ENCODE results near the gene RPS27A. TPM values are rescaled to one million over a fixed set of nuclear protein-coding genes. Genes with fewer than 3 reads are reported as not detected.
"Not testable (repeated sequence)": the region's sequence is repeated elsewhere in the genome, so short reads cannot be mapped to it uniquely, and the experiment has no call there.

Gene RPS27A
- total RNA-seq, 1 experiment from 2014 or later, result 1,343 TPM

DNA sequence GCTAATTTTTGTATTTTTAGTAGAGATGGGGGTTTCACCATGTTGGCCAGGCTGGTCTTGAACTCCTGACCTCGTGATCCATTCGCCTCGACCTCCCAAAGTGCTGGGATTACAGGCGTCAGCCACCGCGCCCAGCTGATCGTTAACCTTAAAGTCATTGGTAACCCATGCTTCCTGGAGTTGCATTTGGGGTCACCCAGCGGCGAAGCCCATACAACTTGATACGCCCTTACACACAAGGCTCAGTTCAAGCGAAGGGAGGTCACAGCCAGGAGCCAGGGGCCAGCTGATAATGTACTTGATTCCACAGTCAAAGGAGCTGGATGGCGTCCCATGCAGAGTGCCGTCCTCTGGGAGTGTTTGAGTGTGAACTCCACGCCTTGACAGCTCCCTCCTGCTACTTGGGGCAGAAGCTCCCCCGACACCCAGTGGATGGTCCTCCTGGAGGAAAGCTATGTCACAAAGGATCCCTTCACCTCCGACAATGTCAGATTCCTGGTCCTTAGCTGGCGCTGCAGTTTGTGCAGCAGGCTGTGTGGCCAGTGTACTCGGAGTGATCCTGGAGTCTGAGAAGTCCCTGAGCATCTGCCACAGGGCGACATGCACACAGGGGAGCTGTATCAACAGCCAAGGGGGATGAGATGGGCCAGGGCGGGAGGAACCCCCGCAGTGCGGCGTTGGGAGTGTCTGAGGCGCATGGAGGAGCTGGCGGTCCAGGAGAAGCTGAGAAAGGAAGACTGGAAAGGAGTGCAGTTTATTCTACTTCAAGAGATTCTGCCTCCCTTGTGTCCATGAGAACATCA lies 8.3 kb upstream of the RPS27A start:
- Mint-ChIP-seq H3K9me3 (ENCODE audit: unreplicated experiment) (no peaks in the 10 kb centered on the region), H3K4me1 (ENCODE audit: insufficient read depth, unreplicated experiment) (peaks cover 16% of the 10 kb centered on the region), H3K27me3 (ENCODE audit: insufficient read depth, unreplicated experiment) (no peaks in the 10 kb centered on the region), H3K4me3 (ENCODE audit: unreplicated experiment) (no peak overlapping the region), H3K36me3 (ENCODE audit: insufficient read depth, unreplicated experiment) (peaks cover 31% of the 10 kb centered on the region), H3K27ac (ENCODE audit: low read depth, unreplicated experiment) (no peak overlapping the region)
- TF ChIP-seq, protein P1, sequence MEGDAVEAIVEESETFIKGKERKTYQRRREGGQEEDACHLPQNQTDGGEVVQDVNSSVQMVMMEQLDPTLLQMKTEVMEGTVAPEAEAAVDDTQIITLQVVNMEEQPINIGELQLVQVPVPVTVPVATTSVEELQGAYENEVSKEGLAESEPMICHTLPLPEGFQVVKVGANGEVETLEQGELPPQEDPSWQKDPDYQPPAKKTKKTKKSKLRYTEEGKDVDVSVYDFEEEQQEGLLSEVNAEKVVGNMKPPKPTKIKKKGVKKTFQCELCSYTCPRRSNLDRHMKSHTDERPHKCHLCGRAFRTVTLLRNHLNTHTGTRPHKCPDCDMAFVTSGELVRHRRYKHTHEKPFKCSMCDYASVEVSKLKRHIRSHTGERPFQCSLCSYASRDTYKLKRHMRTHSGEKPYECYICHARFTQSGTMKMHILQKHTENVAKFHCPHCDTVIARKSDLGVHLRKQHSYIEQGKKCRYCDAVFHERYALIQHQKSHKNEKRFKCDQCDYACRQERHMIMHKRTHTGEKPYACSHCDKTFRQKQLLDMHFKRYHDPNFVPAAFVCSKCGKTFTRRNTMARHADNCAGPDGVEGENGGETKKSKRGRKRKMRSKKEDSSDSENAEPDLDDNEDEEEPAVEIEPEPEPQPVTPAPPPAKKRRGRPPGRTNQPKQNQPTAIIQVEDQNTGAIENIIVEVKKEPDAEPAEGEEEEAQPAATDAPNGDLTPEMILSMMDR (IDR thresholded peaks at IDR 0.05; ENCODE audit: unreplicated experiment), result no peak
- no TSS peak for BruUV-seq (replicated peaks)
- CTCF ChIA-PET, result interaction anchor here (1.0 to 1.5 kb wide), 2 partner anchors 19 to 209 kb away, joined by 4 to 8 read pairs; no protein-coding TSS in a partner anchor
- no peak for DNase-seq (ENCODE audit: unreplicated experiment)
- POLR2A ChIA-PET, result interaction anchor here (0.7 to 2.9 kb wide), 2 partner anchors 9 to 335 kb away, joined by 3 to 9 read pairs; partner anchors contain the start of genes CLHC1 and RPS27A
- intact Hi-C loops (cut with micrococcal nuclease), result no loop called here

DNA sequence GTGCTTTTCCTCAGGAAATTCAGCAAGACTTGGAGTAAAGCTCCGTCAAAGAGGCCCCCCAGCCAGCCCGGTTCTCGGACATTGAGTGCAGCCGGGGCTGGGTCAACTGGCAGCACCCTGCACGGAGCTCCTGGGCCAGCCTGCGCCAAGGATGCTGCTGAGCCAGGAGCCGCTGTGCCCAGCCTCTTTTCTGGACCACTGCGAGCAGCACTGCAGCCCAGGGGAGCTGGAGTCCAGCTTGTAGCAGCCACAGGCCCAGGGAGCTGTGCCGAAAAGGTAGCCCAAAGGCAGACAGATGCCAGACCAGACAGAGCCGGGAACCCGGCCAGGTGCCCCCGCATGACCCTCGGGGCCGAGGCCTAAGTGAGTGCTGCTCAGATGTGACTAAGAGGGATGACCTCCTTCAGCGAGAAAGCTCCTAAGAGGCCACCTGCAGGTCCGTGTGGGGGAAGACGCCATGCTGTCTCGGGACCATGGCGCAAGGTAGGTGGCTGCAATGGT lies 7.7 kb upstream of the RPS27A start:
- H3K4me1 Mint-ChIP-seq (ENCODE audit: insufficient read depth, unreplicated experiment), result peaks cover 20% of the 10 kb centered on the region
- H3K27ac Mint-ChIP-seq (ENCODE audit: low read depth, unreplicated experiment), result no peak overlapping the region
- POLR2A ChIA-PET, result interaction anchor here (2.9 kb wide), 1 partner anchor 8 kb away, joined by 9 read pairs; the partner anchor contains the start of genes CLHC1 and RPS27A
- H3K27me3 Mint-ChIP-seq (ENCODE audit: insufficient read depth, unreplicated experiment), result no peaks in the 10 kb centered on the region
- intact Hi-C loops (cut with micrococcal nuclease), result no loop called here
- TF ChIP-seq, protein P1 (IDR thresholded peaks at IDR 0.05; ENCODE audit: unreplicated experiment), result no peak
- peaks cover 34% of the 10 kb centered on the region for H3K36me3 Mint-ChIP-seq (ENCODE audit: insufficient read depth, unreplicated experiment)
- BruUV-seq (replicated peaks), result no TSS peak
- CTCF ChIA-PET, result interaction anchor here (1.5 kb wide), 1 partner anchor 210 kb away, joined by 4 read pairs; no protein-coding TSS in a partner anchor
- no peak for DNase-seq (ENCODE audit: unreplicated experiment)
- no peak overlapping the region for H3K4me3 Mint-ChIP-seq (ENCODE audit: unreplicated experiment)
- no peaks in the 10 kb centered on the region for H3K9me3 Mint-ChIP-seq (ENCODE audit: unreplicated experiment)

DNA sequence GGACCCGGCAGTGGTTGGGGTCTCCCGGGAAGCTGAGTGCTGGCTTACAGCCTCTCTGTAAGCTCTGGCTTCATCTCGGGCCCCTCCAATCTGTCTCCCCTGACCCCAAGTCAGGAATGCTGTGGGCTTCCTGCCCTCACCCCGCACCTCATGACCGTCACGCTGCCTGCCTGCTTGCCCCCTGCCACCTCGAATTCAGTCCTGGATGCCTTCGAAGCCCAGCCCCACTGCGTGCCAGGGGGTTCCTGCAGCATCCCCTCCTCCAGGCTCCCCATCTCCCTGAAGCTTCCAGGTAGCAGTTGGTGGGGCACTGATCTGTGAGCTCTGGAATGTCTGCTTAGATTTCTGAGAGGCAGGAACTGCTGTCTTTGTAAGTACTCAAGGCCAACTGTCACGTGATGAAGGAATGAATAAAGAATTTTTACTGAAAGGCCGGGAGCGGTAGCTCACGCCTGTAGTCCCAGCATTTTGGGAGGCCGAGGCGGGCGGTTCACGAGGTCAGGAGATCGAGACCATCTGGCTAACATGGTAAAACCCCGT lies 6.9 kb upstream of the RPS27A start:
- no peak overlapping the region for H3K27ac Mint-ChIP-seq (ENCODE audit: low read depth, unreplicated experiment)
- ChIA-PET CTCF (interaction anchor here (0.7 to 1.5 kb wide), 3 partner anchors 10 to 211 kb away, joined by 3 to 4 read pairs (median 3); no protein-coding TSS in a partner anchor), POLR2A (no interaction called here)
- TF ChIP-seq, protein P1 (IDR thresholded peaks at IDR 0.05; ENCODE audit: unreplicated experiment), result no peak
- peaks cover 28% of the 10 kb centered on the region for H3K4me1 Mint-ChIP-seq (ENCODE audit: insufficient read depth, unreplicated experiment)
- H3K4me3 Mint-ChIP-seq (ENCODE audit: unreplicated experiment), result no peak overlapping the region
- no TSS peak for BruUV-seq (replicated peaks)
- intact Hi-C loops (cut with micrococcal nuclease), result no loop called here
- no peaks in the 10 kb centered on the region for H3K9me3 Mint-ChIP-seq (ENCODE audit: unreplicated experiment)
- no peaks in the 10 kb centered on the region for H3K27me3 Mint-ChIP-seq (ENCODE audit: insufficient read depth, unreplicated experiment)
- DNase-seq (ENCODE audit: unreplicated experiment), result no peak
- peaks cover 41% of the 10 kb centered on the region for H3K36me3 Mint-ChIP-seq (ENCODE audit: insufficient read depth, unreplicated experiment)

DNA sequence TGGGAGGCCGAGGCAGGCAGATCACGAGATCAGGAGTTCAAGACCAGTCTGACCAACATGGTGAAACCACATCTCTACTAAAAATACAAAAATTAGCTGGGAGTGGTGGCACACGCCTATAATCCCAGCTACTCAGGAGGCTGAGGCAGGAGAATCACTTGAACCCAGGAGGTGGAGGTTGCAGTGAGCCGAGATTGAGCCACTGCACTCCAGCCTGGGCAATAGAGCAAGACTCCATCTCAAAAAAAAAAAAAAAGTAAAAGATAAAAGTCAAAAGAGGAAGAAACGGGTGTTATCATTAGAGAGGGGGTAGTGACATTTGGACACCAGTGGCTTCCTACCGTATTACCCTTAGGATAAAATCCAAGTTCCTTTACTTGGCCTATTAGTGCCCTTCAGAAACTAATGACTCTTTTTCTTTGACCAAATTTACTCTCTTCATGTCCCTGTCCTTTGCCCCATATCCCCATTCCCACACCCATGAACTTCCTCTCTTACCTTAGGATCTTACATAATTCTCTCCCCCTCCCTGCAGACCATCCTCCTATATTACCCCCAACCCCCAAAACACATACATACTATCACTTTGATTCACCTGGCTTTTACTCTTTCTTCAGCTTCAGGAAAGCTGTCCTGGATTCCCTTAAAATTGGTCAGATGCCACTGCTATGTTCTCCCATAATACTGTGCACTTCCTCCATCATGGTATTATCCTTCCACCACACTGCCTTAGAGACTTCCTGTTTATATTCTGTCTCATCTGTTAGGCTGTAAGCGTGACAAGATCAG lies 4.9 kb upstream of the RPS27A start:
- peaks cover 31% of the 10 kb centered on the region for H3K4me1 Mint-ChIP-seq (ENCODE audit: insufficient read depth, unreplicated experiment)
- H3K4me3 Mint-ChIP-seq (ENCODE audit: unreplicated experiment); DNase-seq (ENCODE audit: unreplicated experiment); H3K27me3 Mint-ChIP-seq (ENCODE audit: insufficient read depth, unreplicated experiment); BruUV-seq (replicated peaks); POLR2A ChIA-PET; CTCF ChIA-PET; H3K9me3 Mint-ChIP-seq (ENCODE audit: unreplicated experiment); intact Hi-C loops (cut with micrococcal nuclease): not testable (repeated sequence)
- peaks cover 25% of the 10 kb centered on the region for H3K36me3 Mint-ChIP-seq (ENCODE audit: insufficient read depth, unreplicated experiment)
- peak overlapping the region; percentile 16 for H3K27ac Mint-ChIP-seq (ENCODE audit: low read depth, unreplicated experiment)
